Activated CD4-positive, alpha-beta T cell treated with anti-CD3 and anti-CD28 coated beads for 36 hours (primary cell): Measurements from ENCODE around the gene LBR. TPM values are rescaled to one million over a fixed set of nuclear protein-coding genes. Genes with fewer than 3 reads are reported as not detected.

ENCODE experiments used
- ATAC-seq: fragments of 200-7000 bp; cut with Tn5 transposase; one replicate; pipeline ENCODE4 v1.10.0; 2021; ENCODE audit warnings: mild to moderate bottlenecking, moderate library complexity
- CTCF ChIA-PET: fragments of 350-600 bp; sonication (Branson Sonifier 250); formaldehyde crosslinking; loops from one replicate; lab custom pipeline; 2021; ENCODE audit warnings: antibody characterized with exemption; lab: Charles Lee
- POLR2A ChIA-PET: fragments of 350-600 bp; sonication (Branson Sonifier 250); formaldehyde crosslinking; loops from one replicate; lab custom pipeline; 2021; ENCODE audit warnings: antibody characterized with exemption, inconsistent platforms; lab: Charles Lee
- DNase-seq: peaks from one replicate; pipeline ENCODE4 v3.0.0-alpha.2; 2020
- H3K27ac Mint-ChIP-seq: one replicate; pipeline ENCODE4 v1.8.0; 2021; ENCODE audit warnings: mixed read lengths
- H3K27me3 Mint-ChIP-seq: one replicate; pipeline ENCODE4 v1.8.0; 2021; ENCODE audit warnings: mixed read lengths
- H3K36me3 Mint-ChIP-seq: one replicate; pipeline ENCODE4 v1.8.0; 2021; ENCODE audit warnings: low read depth, mixed read lengths
- H3K4me1 Mint-ChIP-seq: one replicate; pipeline ENCODE4 v1.8.0; 2021; ENCODE audit warnings: mixed read lengths
- H3K4me3 Mint-ChIP-seq: one replicate; pipeline ENCODE4 v1.8.0; 2021; ENCODE audit warnings: mild to moderate bottlenecking, moderate library complexity, mixed read lengths
- H3K9me3 Mint-ChIP-seq: one replicate; pipeline ENCODE4 v1.8.0; 2021; ENCODE audit warnings: low read depth, mixed read lengths
- intact Hi-C, 2 experiments: fragments of 100-400 bp; cut with DNase I in 1 of 2; cut with micrococcal nuclease in 1 of 2; formaldehyde crosslinking; loops; one replicate each; pipeline versions ENCODE4 v1.14.2 to v1.15.1; 2022 to 2024; cut with DNase I, micrococcal nuclease
- total RNA-seq, 2 experiments: library from RNA; stranded (reverse); gene quantifications; one replicate each; pipeline ENCODE4 v1.2.3, GENCODE V29; 2021

Gene LBR
- total RNA-seq, 2 experiments from 2014 or later: 136 to 194 TPM

DNA sequence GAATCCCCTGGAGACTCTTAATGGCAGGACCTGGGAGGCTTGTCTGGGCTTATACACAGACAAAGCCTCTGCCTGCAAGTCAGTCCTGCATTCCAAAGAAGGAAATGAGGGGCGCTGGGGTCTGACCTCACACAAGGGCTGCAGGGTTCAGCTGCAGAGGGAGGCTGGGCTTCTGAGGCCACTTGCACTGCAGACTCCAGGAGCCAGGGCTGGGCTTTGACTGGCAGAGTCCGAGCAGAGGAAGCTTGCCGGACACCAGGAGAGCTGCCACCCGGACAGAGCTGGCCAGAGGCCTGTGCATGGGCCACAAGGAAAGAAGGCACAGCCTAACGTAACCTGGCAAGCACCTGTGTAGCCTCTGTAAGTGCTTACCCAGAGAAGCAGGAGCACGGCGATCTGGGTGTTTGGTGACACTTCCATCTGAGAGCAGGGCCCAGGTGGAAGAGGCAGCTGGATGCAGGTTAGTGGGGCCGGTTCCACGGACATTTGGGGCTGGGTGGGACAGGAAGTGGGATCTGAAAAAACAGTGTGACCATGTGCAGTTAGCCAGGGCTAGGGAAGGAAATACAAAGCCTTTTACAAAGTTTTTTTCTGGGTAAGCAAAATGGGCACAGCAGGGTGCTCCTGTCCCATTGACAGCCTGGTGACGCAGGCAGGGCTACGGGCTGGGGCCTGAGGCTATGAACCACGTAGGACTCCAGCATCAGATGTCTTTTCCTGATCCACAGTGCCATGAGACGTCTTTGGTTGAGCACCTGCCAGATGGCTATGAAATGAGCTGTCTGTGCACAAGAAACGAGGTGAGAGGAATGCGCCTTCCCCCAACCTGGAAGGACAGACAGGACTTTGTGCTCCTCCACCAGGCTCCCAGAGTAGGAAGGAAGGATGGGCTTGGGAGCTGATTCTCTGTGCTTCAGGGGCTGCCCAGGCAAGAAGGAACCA is 37.3 kb upstream of the LBR start:
- intact Hi-C loops: loop anchor here in 1 of 2 experiments (5.0 kb wide), 1 partner anchor 597 kb away; the partner anchor contains the start of gene H3-3A
- H3K4me1 Mint-ChIP-seq: peaks cover 38% of the 10 kb centered on the region
- no peak overlapping the region for H3K4me3 Mint-ChIP-seq
- ATAC-seq (no peak), DNase-seq (no peak)
- no peaks in the 10 kb centered on the region for H3K36me3 Mint-ChIP-seq
- ChIA-PET POLR2A (interaction anchor here (0.5 kb wide), 1 partner anchor 603 kb away, joined by 3 read pairs; no protein-coding TSS in a partner anchor), CTCF (interaction anchor here (1.3 to 1.4 kb wide), 2 partner anchors 9 to 10 kb away, joined by 3 read pairs; no protein-coding TSS in a partner anchor)
- H3K9me3 Mint-ChIP-seq: no peaks in the 10 kb centered on the region
- no peaks in the 10 kb centered on the region for H3K27me3 Mint-ChIP-seq
- H3K27ac Mint-ChIP-seq: peak overlapping the region; percentile 76

- ATAC-seq (no peak), DNase-seq (peak; percentile 1)
- no peaks in the 10 kb centered on the region for H3K27me3 Mint-ChIP-seq
- ChIA-PET CTCF (no interaction called here), POLR2A (no interaction called here)
- no peaks in the 10 kb centered on the region for H3K9me3 Mint-ChIP-seq
- peak overlapping the region; percentile 17 for H3K27ac Mint-ChIP-seq
- no peaks in the 10 kb centered on the region for H3K36me3 Mint-ChIP-seq
- intact Hi-C loops: no loop called here
- peaks cover 41% of the 10 kb centered on the region for H3K4me1 Mint-ChIP-seq
- no peak overlapping the region for H3K4me3 Mint-ChIP-seq
Observed at GRCh38 chr1:225462714-225463574, 35.1 kb upstream of the LBR start.

DNA sequence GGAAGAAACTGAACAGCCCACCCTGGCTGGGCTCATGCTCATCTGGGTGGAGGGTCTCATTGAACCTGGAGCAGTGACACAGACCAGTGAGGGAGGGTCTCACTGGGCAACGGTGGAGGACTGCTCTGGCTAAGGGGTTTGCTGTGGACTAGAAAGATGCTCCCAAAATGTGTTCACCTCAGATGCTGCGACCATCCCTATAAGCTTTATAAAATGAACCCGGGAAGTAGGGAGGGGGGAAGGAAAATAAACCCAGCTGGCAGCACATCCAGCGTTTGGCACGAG is 34.5 kb upstream of the LBR start:
- H3K36me3 Mint-ChIP-seq: no peaks in the 10 kb centered on the region
- peaks cover 41% of the 10 kb centered on the region for H3K4me1 Mint-ChIP-seq
- CTCF ChIA-PET: interaction anchor here (2.5 kb wide), 1 partner anchor 12 kb away, joined by 14 read pairs; no protein-coding TSS in a partner anchor
- ATAC-seq (no peak), DNase-seq (peak; percentile 0)
- peak overlapping the region; percentile 17 for H3K27ac Mint-ChIP-seq
- intact Hi-C loops: no loop called here
- H3K9me3 Mint-ChIP-seq: no peaks in the 10 kb centered on the region
- H3K27me3 Mint-ChIP-seq: no peaks in the 10 kb centered on the region
- POLR2A ChIA-PET: no interaction called here
- no peak overlapping the region for H3K4me3 Mint-ChIP-seq

GRCh38 chr1:225461533-225462428 is 33.9 kb upstream of the LBR start:
- Mint-ChIP-seq H3K27ac (peak overlapping the region; percentile 17), H3K27me3 (no peaks in the 10 kb centered on the region), H3K36me3 (no peaks in the 10 kb centered on the region), H3K4me3 (no peak overlapping the region), H3K9me3 (no peaks in the 10 kb centered on the region), H3K4me1 (peaks cover 39% of the 10 kb centered on the region)
- intact Hi-C loops: no loop called here
- ChIA-PET POLR2A (interaction anchor here (0.5 kb wide), 1 partner anchor 17 kb away, joined by 6 read pairs; no protein-coding TSS in a partner anchor), CTCF (interaction anchor here (0.7 to 2.5 kb wide), 4 partner anchors 12 to 526 kb away, joined by 3 to 14 read pairs (median 6); no protein-coding TSS in a partner anchor)
- ATAC-seq (no peak), DNase-seq (peak; percentile 5)

- Mint-ChIP-seq H3K36me3 (no peaks in the 10 kb centered on the region), H3K27me3 (no peaks in the 10 kb centered on the region), H3K9me3 (no peaks in the 10 kb centered on the region), H3K4me3 (no peak overlapping the region), H3K4me1 (peaks cover 32% of the 10 kb centered on the region), H3K27ac (peak overlapping the region; percentile 78)
- intact Hi-C loops: no loop called here
- peak; percentile 95 for ATAC-seq
- CTCF ChIA-PET: interaction anchor here (0.6 to 2.5 kb wide), 8 partner anchors 13 to 527 kb away, joined by 3 to 14 read pairs (median 4); no protein-coding TSS in a partner anchor
- DNase-seq: peak; percentile 75
- POLR2A ChIA-PET: interaction anchor here (0.5 to 1.5 kb wide), 5 partner anchors 16 to 413 kb away, joined by 3 to 8 read pairs (median 6); no protein-coding TSS in a partner anchor
Observed at GRCh38 chr1:225460737-225461532, 33.1 kb upstream of the LBR start.

- no peaks in the 10 kb centered on the region for H3K27me3 Mint-ChIP-seq
- H3K4me1 Mint-ChIP-seq: peaks cover 29% of the 10 kb centered on the region
- ChIA-PET CTCF (interaction anchor here (0.6 to 2.5 kb wide), 7 partner anchors 14 to 527 kb away, joined by 3 to 14 read pairs (median 4); no protein-coding TSS in a partner anchor), POLR2A (interaction anchor here (0.6 to 1.5 kb wide), 4 partner anchors 16 to 413 kb away, joined by 3 to 8 read pairs (median 6); no protein-coding TSS in a partner anchor)
- ATAC-seq: peak; percentile 30
- peak overlapping the region; percentile 78 for H3K27ac Mint-ChIP-seq
- intact Hi-C loops: no loop called here
- no peaks in the 10 kb centered on the region for H3K9me3 Mint-ChIP-seq
- no peak overlapping the region for H3K4me3 Mint-ChIP-seq
- DNase-seq: peak; percentile 11
- no peaks in the 10 kb centered on the region for H3K36me3 Mint-ChIP-seq
Observed at GRCh38 chr1:225460021-225460736, 32.3 kb upstream of the LBR start.

- H3K27me3 Mint-ChIP-seq: no peaks in the 10 kb centered on the region
- CTCF ChIA-PET: no interaction called here
- H3K36me3 Mint-ChIP-seq: no peaks in the 10 kb centered on the region
- H3K9me3 Mint-ChIP-seq: no peaks in the 10 kb centered on the region
- no peak overlapping the region for H3K4me3 Mint-ChIP-seq
- POLR2A ChIA-PET: no interaction called here
- no peak overlapping the region for H3K27ac Mint-ChIP-seq
- H3K4me1 Mint-ChIP-seq: peaks cover 48% of the 10 kb centered on the region
- DNase-seq: peak; percentile 2
- no peak for ATAC-seq
- intact Hi-C loops: no loop called here
Observed at GRCh38 chr1:225458222-225458631, 30.4 kb upstream of the LBR start.

DNA sequence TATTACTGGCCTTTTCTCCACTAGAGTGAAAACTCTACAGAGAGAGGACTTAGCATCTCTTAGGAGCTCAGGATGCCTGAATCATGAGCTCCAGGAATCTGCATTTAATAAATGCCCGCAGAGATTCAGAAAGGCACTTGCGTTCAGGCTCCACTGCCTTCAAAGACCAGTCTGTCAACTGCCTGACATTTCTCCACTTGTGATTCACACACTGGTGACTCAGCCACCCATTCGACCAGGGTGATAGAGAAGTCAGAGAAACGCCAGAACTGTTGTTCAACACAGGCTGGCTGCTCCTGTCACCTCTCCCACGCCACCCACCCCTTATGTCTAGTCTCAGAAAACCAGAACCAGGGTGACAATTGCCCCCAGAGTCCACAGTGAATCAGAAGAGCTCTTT is 26.9 kb upstream of the LBR start:
- ChIA-PET CTCF (interaction anchor here (0.6 to 2.4 kb wide), 7 partner anchors 9 to 1029 kb away, joined by 3 to 29 read pairs (median 4); no protein-coding TSS in a partner anchor), POLR2A (interaction anchor here (0.6 to 1.3 kb wide), 6 partner anchors 10 to 545 kb away, joined by 4 to 7 read pairs (median 4); partner anchors contain the start of genes SDE2 and SRP9)
- DNase-seq (peak; percentile 91), ATAC-seq (peak; percentile 98)
- Mint-ChIP-seq H3K27me3 (no peaks in the 10 kb centered on the region), H3K36me3 (no peaks in the 10 kb centered on the region), H3K4me1 (peaks cover 42% of the 10 kb centered on the region), H3K27ac (peak overlapping the region; percentile 79), H3K9me3 (no peaks in the 10 kb centered on the region), H3K4me3 (peak overlapping the region; percentile 44)
- intact Hi-C loops: loop anchor here (1.0 kb wide), 2 partner anchors 9 to 13 kb away; no protein-coding TSS in a partner anchor
